Testis (tissue), 3 donors: Measurements from ENCODE around the gene MTA3. TPM values are rescaled to one million over a fixed set of nuclear protein-coding genes. Genes with fewer than 3 reads are reported as not detected.

Experiments
- DNase-seq: peaks from one replicate; pipeline ENCODE4 v3.0.0-alpha.2; 2019
- H3K27ac ChIP-seq, 2 donors: fragments of 200-600 bp; sonication (generic); one replicate each; pipeline ENCODE4 v1.5.1; 2019
- H3K27me3 ChIP-seq: fragments of 200-600 bp; sonication (generic); one replicate; pipeline ENCODE4 v1.5.1; 2019
- H3K36me3 ChIP-seq: fragments of 200-600 bp; sonication (generic); one replicate; pipeline ENCODE4 v1.5.1; 2017; ENCODE audit warnings: low read depth; ENCODE audit errors: missing control alignments
- H3K4me1 ChIP-seq: fragments of 200-600 bp; sonication (generic); one replicate; pipeline ENCODE4 v1.5.1; 2019
- H3K4me3 ChIP-seq, 2 donors: fragments of 200-600 bp; sonication (generic); one replicate each; pipeline ENCODE4 v1.5.1; 2017 to 2019
- H3K9me3 ChIP-seq: fragments of 200-600 bp; sonication (generic); one replicate; pipeline ENCODE4 v1.5.1; 2017
- CTCF ChIP-seq, 3 experiments: fragments of 450-650 bp in 2 of 3; fragments of 200-600 bp in 1 of 3; sonication (generic) in 1 of 3; IDR thresholded peaks; one replicate each; pipeline ENCODE4 v1.5.1; 2016 to 2019; ENCODE audit warnings: antibody characterized with exemption in 3 of 3, mild to moderate bottlenecking in 2 of 3, moderate library complexity in 1 of 3
- POLR2A ChIP-seq: fragments of 450-650 bp; IDR thresholded peaks from one replicate; pipeline ENCODE4 v1.6.1; 2017; ENCODE audit warnings: antibody characterized with exemption, mild to moderate bottlenecking, moderate library complexity
- WGBS, 2 donors: methylation state at CpG; one replicate each; pipeline ENCODE4 v1.1.5; 2018; 5-methylcytosine and 5-hydroxymethylcytosine counted together
- intact Hi-C: fragments of 100-400 bp; cut with DNase I; formaldehyde crosslinking; loops from one replicate; pipeline ENCODE4 v1.15.1; 2023; ENCODE audit warnings: low total_unique reads
- polyA plus RNA-seq: library from polyadenylated mRNA; stranded (reverse); fragments of 350-450 nt; fragmentation: Illumina TruSeq; extraction: RNeasy Lipid Tissue Mini Kit (QIAGEN cat#74804); gene quantifications from one replicate; pipeline ENCODE4 v1.2.3, GENCODE V29; 2014; ENCODE audit warnings: low read depth, low replicate concordance; ENCODE audit not compliant: insufficient read depth
- total RNA-seq, 2 donors: library from RNA; depleted of rRNA; stranded (reverse); fragments of >200 nt; gene quantifications; one replicate each; pipeline ENCODE4 v1.2.3, GENCODE V29; 2016

MTA3 gene
- total and polyA plus RNA-seq, 3 donors from 2014 or later, result 58.5 to 84.6 (median 77.0) TPM

- no peak for TF ChIP-seq CTCF (IDR thresholded peaks at IDR 0.05)
- TF ChIP-seq POLR2A, result no peak
- H3K27ac ChIP-seq, result no peak overlapping the region
- intact Hi-C loops, result no loop called here
Measured at GRCh38 chr2:42547446-42548295, 20.8 kb upstream of the MTA3 start.

GRCh38 chr2:42550870-42551269 lies 17.6 kb upstream of the MTA3 start:
- H3K27me3 ChIP-seq, result no peaks in the 10 kb centered on the region
- no peak overlapping the region for H3K4me3 ChIP-seq
- H3K9me3 ChIP-seq, result no peaks in the 10 kb centered on the region
- no peaks in the 10 kb centered on the region for H3K36me3 ChIP-seq
- 96 to 97% methylated on average over 6 of the region's 6 CpGs for WGBS, 2 donors
- H3K27ac ChIP-seq, result no peak overlapping the region
- intact Hi-C loops, result no loop called here
- TF ChIP-seq POLR2A (no peak), CTCF (IDR thresholded peaks at IDR 0.05) (no peak)
- peaks cover 2% of the 10 kb centered on the region for H3K4me1 ChIP-seq
- no peak for DNase-seq

More at GRCh38 chr2:42547446-42548295, 20.8 kb upstream of the MTA3 start:
- Histone ChIP-seq H3K27me3 (no peaks in the 10 kb centered on the region), H3K4me1 (peaks cover 2% of the 10 kb centered on the region), H3K36me3 (no peaks in the 10 kb centered on the region), H3K9me3 (no peaks in the 10 kb centered on the region), H3K4me3 (peak overlapping the region; percentile 14 to 29)
- WGBS, 2 donors, result 70 to 78% methylated on average over 27 of the region's 27 CpGs
- DNase-seq, result peak; percentile 21

- intact Hi-C loops, result no loop called here
- Histone ChIP-seq H3K27ac (no peak overlapping the region), H3K9me3 (no peaks in the 10 kb centered on the region), H3K4me1 (no peaks in the 10 kb centered on the region), H3K27me3 (no peaks in the 10 kb centered on the region), H3K36me3 (no peaks in the 10 kb centered on the region), H3K4me3 (no peak overlapping the region)
- TF ChIP-seq CTCF (IDR thresholded peaks at IDR 0.05) (no peak), POLR2A (no peak)
- 45 to 78% methylated on average over 1 of the region's 1 CpG for WGBS, 2 donors
- no peak for DNase-seq
Measured at GRCh38 chr2:42554392-42554791, 14.0 kb upstream of the MTA3 start.

- no peaks in the 10 kb centered on the region for H3K36me3 ChIP-seq
- H3K27ac ChIP-seq, result no peak overlapping the region
- intact Hi-C loops, result no loop called here
- no peak overlapping the region for H3K4me3 ChIP-seq
- TF ChIP-seq CTCF (IDR thresholded peaks at IDR 0.05) (no peak), POLR2A (no peak)
- no peak for DNase-seq
- H3K27me3 ChIP-seq, result no peaks in the 10 kb centered on the region
- H3K4me1 ChIP-seq, result no peaks in the 10 kb centered on the region
- WGBS, 2 donors, result 79 to 80% methylated on average over 6 of the region's 6 CpGs
- no peaks in the 10 kb centered on the region for H3K9me3 ChIP-seq
Measured at GRCh38 chr2:42556315-42556890, 12.0 kb upstream of the MTA3 start.
